ENCODE results near the gene WDR45B. TPM values are rescaled to one million over a fixed set of nuclear protein-coding genes. Genes with fewer than 3 reads are reported as not detected.

The WDR45B gene
- polyA plus RNA-seq, 1 donor from 2014 or later = 131 TPM

- H4K20me1 ChIP-seq (ENCODE audit: insufficient read depth) = no peaks in the 10 kb centered on the region
- H3K27me3 ChIP-seq (ENCODE audit: insufficient read depth, low read depth, low read length) = no peaks in the 10 kb centered on the region
- H3K9me2 ChIP-seq (ENCODE audit: insufficient read depth, low read length) = no peaks in the 10 kb centered on the region
- H3K4me2 ChIP-seq (ENCODE audit: low read length) = no peak overlapping the region
- no peak overlapping the region for H3K27ac ChIP-seq (ENCODE audit: low read length)
- no peaks in the 10 kb centered on the region for H3F3A ChIP-seq (ENCODE audit: insufficient read depth, low read length, poor library complexity, severe bottlenecking)
- no peaks in the 10 kb centered on the region for H3K36me3 ChIP-seq (ENCODE audit: insufficient read depth, low read length)
- no peak overlapping the region for H3K9ac ChIP-seq (ENCODE audit: low read length)
- H2AFZ ChIP-seq (ENCODE audit: low read depth, low read length) = no peak overlapping the region
- no peaks in the 10 kb centered on the region for H3K79me2 ChIP-seq (replicated peaks; ENCODE audit: insufficient read depth, low read length)
- H3K9me3 ChIP-seq (ENCODE audit: low read length) = peaks cover 4% of the 10 kb centered on the region
- TF ChIP-seq TAF1 (IDR thresholded peaks at IDR 0.05; ENCODE audit: low read depth) (no peak), EP300 (conservative IDR thresholded peaks at IDR 0.05; ENCODE audit: poor library complexity, severe bottlenecking) (no peak), SMC3 (conservative IDR thresholded peaks at IDR 0.05; ENCODE audit: poor library complexity) (no peak), EZH2 (IDR thresholded peaks at IDR 0.05; ENCODE audit: borderline replicate concordance, insufficient read depth, low read length, poor library complexity, severe bottlenecking) (no peak), REST (IDR thresholded peaks at IDR 0.05; ENCODE audit: borderline replicate concordance) (no peak), RAD21 (conservative IDR thresholded peaks at IDR 0.05) (no peak), POLR2AphosphoS5 (IDR thresholded peaks at IDR 0.05) (no peak), MXI1 (conservative IDR thresholded peaks at IDR 0.05; ENCODE audit: poor library complexity, severe bottlenecking) (no peak), CTCF (IDR thresholded peaks at IDR 0.05; ENCODE audit: poor library complexity, severe bottlenecking) (no peak)
- no peak overlapping the region for H3K4me3 ChIP-seq (ENCODE audit: low read length)
Measured at GRCh38 chr17:82686366-82687324, 38.4 kb upstream of the WDR45B start.

GRCh38 chr17:82685291-82685690 is 37.0 kb upstream of the WDR45B start:
- no peak for TF ChIP-seq MXI1 (conservative IDR thresholded peaks at IDR 0.05; ENCODE audit: poor library complexity, severe bottlenecking)
- TF ChIP-seq SMC3 (conservative IDR thresholded peaks at IDR 0.05; ENCODE audit: poor library complexity) = no peak
- no peak for TF ChIP-seq EP300 (conservative IDR thresholded peaks at IDR 0.05; ENCODE audit: poor library complexity, severe bottlenecking)
- no peak for TF ChIP-seq EZH2 (IDR thresholded peaks at IDR 0.05; ENCODE audit: borderline replicate concordance, insufficient read depth, low read length, poor library complexity, severe bottlenecking)
- no peak for TF ChIP-seq RAD21 (conservative IDR thresholded peaks at IDR 0.05)
- TF ChIP-seq POLR2AphosphoS5 (IDR thresholded peaks at IDR 0.05) = no peak
- TF ChIP-seq REST (IDR thresholded peaks at IDR 0.05; ENCODE audit: borderline replicate concordance) = no peak
- TF ChIP-seq CTCF (IDR thresholded peaks at IDR 0.05; ENCODE audit: poor library complexity, severe bottlenecking) = no peak
- TF ChIP-seq TAF1 (IDR thresholded peaks at IDR 0.05; ENCODE audit: low read depth) = no peak
- H3K9me2 ChIP-seq (ENCODE audit: insufficient read depth, low read length) = no peaks in the 10 kb centered on the region
- no peak overlapping the region for H3K9ac ChIP-seq (ENCODE audit: low read length)
- no peak overlapping the region for H3K4me2 ChIP-seq (ENCODE audit: low read length)
- H4K20me1 ChIP-seq (ENCODE audit: insufficient read depth) = no peaks in the 10 kb centered on the region
- no peak overlapping the region for H3K4me3 ChIP-seq (ENCODE audit: low read length)
- H3K36me3 ChIP-seq (ENCODE audit: insufficient read depth, low read length) = no peaks in the 10 kb centered on the region
- H2AFZ ChIP-seq (ENCODE audit: low read depth, low read length) = no peak overlapping the region
- no peaks in the 10 kb centered on the region for H3K27me3 ChIP-seq (ENCODE audit: insufficient read depth, low read depth, low read length)
- peaks cover 4% of the 10 kb centered on the region for H3K9me3 ChIP-seq (ENCODE audit: low read length)
- no peak overlapping the region for H3K27ac ChIP-seq (ENCODE audit: low read length)
- H3K79me2 ChIP-seq (replicated peaks; ENCODE audit: insufficient read depth, low read length) = no peaks in the 10 kb centered on the region
- H3F3A ChIP-seq (ENCODE audit: insufficient read depth, low read length, poor library complexity, severe bottlenecking) = no peaks in the 10 kb centered on the region
